Measurements from ENCODE around the gene BPI. TPM values are rescaled to one million over a fixed set of nuclear protein-coding genes. Genes with fewer than 3 reads are reported as not detected.
"Not testable (repeated sequence)": the region's sequence is repeated elsewhere in the genome, so short reads cannot be mapped to it uniquely, and the experiment has no call there.

Gene BPI
- total RNA-seq, 2 donors from 2014 or later, result not detected

DNA sequence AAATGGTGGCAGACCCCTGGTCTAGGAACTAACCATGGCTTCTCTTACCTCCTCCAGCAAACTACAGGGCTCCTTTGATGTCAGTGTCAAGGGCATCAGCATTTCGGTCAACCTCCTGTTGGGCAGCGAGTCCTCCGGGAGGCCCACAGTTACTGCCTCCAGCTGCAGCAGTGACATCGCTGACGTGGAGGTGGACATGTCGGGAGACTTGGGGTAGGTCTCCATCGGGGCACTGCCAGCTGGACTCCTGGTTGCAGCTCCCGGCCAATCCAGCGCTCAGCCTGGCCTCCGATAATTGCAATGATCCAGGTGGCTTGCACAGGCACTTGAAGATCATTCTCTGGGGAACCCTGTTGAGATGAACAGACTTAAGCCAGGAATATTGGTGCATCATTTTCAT is 50.3 kb downstream of the BPI start:
- Mint-ChIP-seq H3K36me3 (no peaks in the 10 kb centered on the region), H3K4me3 (no peak overlapping the region), H3K4me1 (ENCODE audit: low read depth in 2 of 2) (peaks cover 0 to 6% of the 10 kb centered on the region in 2 donors), H3K27me3 (no peaks in the 10 kb centered on the region), H3K27ac (no peak overlapping the region), H3K9me3 (no peaks in the 10 kb centered on the region)
- DNase-seq (ENCODE audit: low spot score) (peak; percentile 42), ATAC-seq (no peak)

DNA sequence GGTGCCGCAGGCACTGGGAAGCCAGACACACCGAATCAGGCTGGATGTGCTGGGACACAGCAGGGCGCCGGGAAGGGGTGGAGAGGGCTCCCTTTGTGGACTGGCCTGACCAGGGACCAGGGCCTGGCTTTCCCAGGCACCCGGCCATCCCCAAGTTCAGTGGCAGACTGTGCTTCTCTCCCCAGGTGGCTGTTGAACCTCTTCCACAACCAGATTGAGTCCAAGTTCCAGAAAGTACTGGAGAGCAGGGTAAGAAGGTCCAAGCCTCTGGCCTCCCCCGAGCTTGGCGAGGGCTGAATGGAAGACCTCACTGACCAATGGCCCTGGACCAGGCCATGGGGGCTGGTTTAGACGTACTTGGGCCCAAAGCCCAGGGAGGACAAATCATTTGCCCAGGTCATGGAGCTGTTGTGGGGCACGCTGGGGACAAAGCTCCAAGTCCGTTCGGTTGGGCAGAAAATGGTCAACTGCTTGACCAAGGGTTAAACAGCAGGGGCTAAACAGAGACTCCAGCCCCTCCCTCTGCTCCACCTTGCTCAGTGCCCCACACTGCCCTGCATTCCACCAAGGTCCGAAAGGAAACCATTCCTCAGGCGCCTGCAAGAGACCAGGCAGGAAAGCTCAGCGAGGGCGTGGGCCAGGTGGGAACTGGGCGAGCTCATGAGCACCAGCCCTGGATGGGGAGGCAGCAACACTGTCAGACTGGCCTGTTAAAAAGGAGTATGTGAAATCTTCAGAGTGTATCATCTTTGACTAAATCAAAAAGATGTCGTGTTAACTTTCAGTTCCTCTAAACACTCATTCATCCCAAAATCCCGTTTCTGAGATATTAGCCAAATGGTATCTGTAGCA is 51.4 kb downstream of the BPI start:
- Mint-ChIP-seq H3K36me3 (no peaks in the 10 kb centered on the region), H3K4me3 (no peak overlapping the region), H3K4me1 (ENCODE audit: low read depth in 2 of 2) (peaks cover 0 to 6% of the 10 kb centered on the region in 2 donors), H3K27me3 (no peaks in the 10 kb centered on the region), H3K9me3 (no peaks in the 10 kb centered on the region), H3K27ac (no peak overlapping the region)
- ATAC-seq, result no peak
- peak; percentile 39 for DNase-seq (ENCODE audit: low spot score)

DNA sequence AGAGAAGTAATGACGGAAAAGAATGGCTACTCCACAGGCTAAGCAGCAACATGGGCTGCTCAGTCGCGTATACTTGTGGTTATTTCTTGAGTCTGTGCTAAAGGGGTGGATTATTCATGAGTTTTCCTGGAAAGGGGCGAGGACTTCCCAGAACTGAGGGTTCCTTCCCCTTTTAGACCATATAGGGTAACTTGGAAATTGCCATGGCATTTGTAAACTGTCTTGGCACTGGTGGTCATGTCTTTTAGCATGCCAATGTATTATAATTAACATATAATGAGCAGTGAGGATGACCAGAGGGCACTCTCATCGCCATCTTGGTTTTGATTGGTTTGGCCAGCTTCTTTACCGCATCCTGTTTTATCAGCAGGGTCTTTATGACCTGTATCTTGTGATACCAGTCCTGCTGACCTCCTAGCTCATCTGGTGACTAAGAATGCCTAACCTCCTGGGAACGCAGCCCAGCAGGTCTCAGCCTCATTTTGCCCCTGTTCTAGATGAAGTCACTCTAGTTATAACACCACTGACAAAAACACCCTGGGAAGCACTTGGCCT is 53.8 kb downstream of the BPI start:
- no peak overlapping the region for H3K4me3 Mint-ChIP-seq
- no peaks in the 10 kb centered on the region for H3K27me3 Mint-ChIP-seq
- H3K36me3 Mint-ChIP-seq, result no peaks in the 10 kb centered on the region
- H3K4me1 Mint-ChIP-seq (ENCODE audit: low read depth in 2 of 2), result peaks cover 0 to 6% of the 10 kb centered on the region in 2 donors
- H3K9me3 Mint-ChIP-seq, result no peaks in the 10 kb centered on the region
- ATAC-seq, result no peak
- DNase-seq (ENCODE audit: low spot score), result peak; percentile 28
- H3K27ac Mint-ChIP-seq, result no peak overlapping the region

DNA sequence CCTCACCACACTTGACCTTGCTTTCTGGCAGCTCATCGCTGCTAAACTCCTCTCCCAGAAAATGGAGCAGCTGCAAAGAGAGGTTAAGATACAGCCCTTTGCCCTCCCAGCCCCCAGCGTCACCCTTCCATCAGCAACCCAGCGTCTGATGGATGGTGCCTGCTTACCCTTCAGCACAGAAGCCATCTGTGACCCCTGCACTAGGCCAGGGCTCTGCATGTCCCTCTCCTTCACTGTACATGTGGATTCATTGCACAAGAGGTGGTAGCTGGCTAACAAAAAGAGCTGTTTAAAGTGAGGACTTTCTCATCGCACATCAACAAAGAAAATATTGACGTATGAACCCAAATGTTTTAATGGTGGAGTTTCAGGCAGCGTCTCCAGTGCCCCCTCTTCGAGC is 54.6 kb downstream of the BPI start:
- H3K27me3 Mint-ChIP-seq, result no peaks in the 10 kb centered on the region
- no peak for ATAC-seq

DNA sequence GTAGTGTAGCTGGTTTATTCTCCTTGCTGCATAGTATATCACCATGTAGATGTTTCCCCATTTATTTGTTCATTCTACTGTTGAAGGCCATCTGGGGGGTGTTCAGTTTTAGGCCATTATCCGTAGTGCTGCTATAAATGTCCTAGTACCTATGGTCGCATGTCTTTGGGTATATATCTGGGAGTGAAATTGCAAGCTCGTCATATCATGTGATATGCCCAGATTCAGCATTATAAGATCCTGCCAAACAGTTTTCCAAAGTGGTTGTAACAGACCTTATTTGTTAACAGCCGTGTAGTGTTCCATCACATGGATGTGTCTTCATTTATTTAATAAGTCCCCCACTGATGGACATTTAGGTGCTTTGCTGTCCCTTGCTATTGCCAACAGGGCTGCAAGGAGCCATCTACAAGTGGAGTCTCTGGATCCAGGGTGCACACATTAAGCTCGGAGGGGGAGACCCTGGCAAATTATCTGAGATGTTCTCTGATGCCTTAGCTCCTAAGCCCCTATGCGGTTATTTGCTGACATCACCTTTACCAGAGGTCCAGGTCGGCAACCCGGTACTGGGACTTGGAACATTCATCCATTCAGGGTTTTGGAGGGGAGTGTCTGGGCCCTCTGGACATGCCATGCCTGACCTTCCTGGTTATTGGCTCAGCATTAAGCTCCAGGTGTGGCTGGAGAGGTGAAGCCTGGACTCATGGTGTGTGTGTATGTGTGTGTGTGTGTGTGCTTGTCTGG is 59.2 kb downstream of the BPI start:
- peaks cover 5 to 8% of the 10 kb centered on the region in 2 donors for H3K27me3 Mint-ChIP-seq
- H3K4me3 Mint-ChIP-seq, result no peak overlapping the region
- H3K4me1 Mint-ChIP-seq (ENCODE audit: low read depth in 2 of 2), result no peaks in the 10 kb centered on the region
- no peak overlapping the region for H3K27ac Mint-ChIP-seq
- no peaks in the 10 kb centered on the region for H3K9me3 Mint-ChIP-seq
- ATAC-seq (no peak), DNase-seq (ENCODE audit: low spot score) (peak; percentile 10)
- no peaks in the 10 kb centered on the region for H3K36me3 Mint-ChIP-seq

More for the DNA sequence above, 54.6 kb downstream of the BPI start:
- H3K4me3 Mint-ChIP-seq, result no peak overlapping the region
- H3K27ac Mint-ChIP-seq, result no peak overlapping the region
- H3K4me1 Mint-ChIP-seq (ENCODE audit: low read depth in 2 of 2), result peaks cover 0 to 6% of the 10 kb centered on the region in 2 donors
- peak; percentile 12 for DNase-seq (ENCODE audit: low spot score)
- no peaks in the 10 kb centered on the region for H3K36me3 Mint-ChIP-seq
- H3K9me3 Mint-ChIP-seq, result no peaks in the 10 kb centered on the region

DNA sequence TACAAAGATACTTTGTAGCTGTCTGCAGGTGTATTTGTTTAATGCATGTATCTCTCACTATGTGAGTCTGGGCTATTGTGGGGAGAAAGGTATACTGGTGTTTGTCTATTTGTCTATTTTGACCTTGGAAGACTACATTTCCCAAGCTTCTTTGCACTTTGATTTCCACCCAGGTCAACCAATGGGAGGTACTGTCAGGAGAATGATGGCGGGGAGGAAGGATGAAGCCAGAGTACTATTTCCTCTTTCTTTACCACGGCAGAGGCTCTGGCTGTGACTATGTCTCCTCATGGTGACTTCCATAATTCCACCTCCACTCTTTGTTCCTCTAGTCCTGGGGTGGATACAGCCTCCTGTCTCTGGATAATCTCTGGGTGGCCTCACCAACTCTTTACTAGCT is 65.4 kb downstream of the BPI start:
- H3K27ac Mint-ChIP-seq, result no peak overlapping the region
- H3K4me1 Mint-ChIP-seq (ENCODE audit: low read depth in 2 of 2), result no peaks in the 10 kb centered on the region
- H3K27me3 Mint-ChIP-seq, result peaks cover 20 to 25% of the 10 kb centered on the region in 2 donors
- H3K36me3 Mint-ChIP-seq, result no peaks in the 10 kb centered on the region
- H3K4me3 Mint-ChIP-seq, result no peak overlapping the region
- peak in 1 of 2 donors; percentile 51 for ATAC-seq
- H3K9me3 Mint-ChIP-seq, result no peaks in the 10 kb centered on the region
- DNase-seq (ENCODE audit: low spot score), result no peak

DNA sequence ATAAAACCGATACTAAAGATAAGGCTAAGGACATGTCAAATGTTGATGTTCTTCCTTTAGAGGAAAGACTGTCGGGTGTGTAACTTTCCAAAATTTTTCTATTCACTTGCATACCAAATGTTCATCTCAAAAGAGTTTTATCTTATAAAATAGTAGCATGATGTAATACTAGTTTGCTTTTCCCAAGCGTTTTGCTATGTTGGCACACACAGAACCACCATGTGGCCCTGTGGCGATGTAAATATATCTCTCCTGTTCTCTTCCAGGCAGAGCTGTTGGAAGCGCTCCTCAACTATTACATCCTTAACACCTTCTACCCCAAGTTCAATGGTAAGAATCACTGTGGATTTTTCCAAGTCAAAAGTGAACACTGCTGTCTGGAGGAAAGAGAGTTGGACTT is 68.8 kb downstream of the BPI start:
- Mint-ChIP-seq H3K9me3 (no peaks in the 10 kb centered on the region), H3K4me1 (ENCODE audit: low read depth in 2 of 2) (no peaks in the 10 kb centered on the region), H3K27ac (no peak overlapping the region), H3K27me3 (peaks cover 13 to 21% of the 10 kb centered on the region in 2 donors), H3K4me3 (no peak overlapping the region), H3K36me3 (no peaks in the 10 kb centered on the region)
- DNase-seq (ENCODE audit: low spot score), result no peak
- ATAC-seq, result no peak

DNA sequence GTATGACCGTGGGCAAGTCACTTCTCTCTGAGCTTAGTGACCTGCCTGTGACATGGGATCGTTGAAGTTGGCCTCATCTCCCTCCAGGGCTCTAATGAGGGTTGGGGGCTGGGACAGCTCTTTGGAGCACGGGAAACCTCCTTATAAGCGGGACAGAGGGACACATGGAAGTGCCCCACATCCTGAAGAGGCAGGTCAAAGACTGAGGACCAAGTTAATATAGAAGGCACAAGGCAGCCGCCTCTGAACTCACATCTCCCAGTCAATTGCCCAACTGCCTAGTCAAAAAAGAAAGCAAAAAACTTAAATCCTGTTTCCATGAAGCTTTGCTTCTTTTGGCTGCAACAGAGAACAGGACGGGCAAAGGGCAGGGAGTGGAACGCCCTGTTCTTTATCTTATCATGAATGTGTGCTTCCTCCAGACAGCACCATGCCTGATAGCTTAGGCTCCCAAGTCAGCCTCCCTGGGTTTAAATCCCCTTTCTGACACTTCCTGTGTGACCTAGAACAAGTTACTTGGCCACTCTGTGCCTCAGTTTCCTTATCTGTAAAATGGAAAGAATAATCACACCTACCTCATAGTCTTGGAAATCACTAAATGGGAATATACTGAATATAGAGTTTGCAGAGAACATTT is 69.4 kb downstream of the BPI start:
- H3K4me3 Mint-ChIP-seq, result no peak overlapping the region
- H3K27me3 Mint-ChIP-seq, result peaks cover 13 to 20% of the 10 kb centered on the region in 2 donors
- DNase-seq (ENCODE audit: low spot score) (no peak), ATAC-seq (no peak)
- no peaks in the 10 kb centered on the region for H3K4me1 Mint-ChIP-seq (ENCODE audit: low read depth in 2 of 2)
- H3K9me3 Mint-ChIP-seq, result no peaks in the 10 kb centered on the region
- H3K36me3 Mint-ChIP-seq, result no peaks in the 10 kb centered on the region
- no peak overlapping the region for H3K27ac Mint-ChIP-seq

DNA sequence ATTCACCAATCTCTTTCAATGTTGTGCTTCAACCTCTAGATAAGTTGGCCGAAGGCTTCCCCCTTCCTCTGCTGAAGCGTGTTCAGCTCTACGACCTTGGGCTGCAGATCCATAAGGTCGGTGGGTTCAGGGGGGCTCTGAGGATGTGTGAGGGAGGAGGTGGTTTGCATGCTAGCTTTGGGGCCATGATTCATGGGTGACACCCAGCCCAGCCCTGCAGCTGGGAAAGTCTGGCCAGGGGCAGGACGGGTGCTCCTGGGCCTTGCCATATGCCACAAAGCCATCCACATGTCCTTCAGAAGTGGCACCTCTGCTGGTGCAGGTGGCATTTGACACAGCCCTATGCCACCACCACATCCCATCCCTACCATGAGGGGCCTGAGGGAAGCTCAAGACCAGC is 69.9 kb downstream of the BPI start:
- no peak for DNase-seq (ENCODE audit: low spot score)
- Mint-ChIP-seq H3K27ac (no peak overlapping the region), H3K27me3 (peaks cover 13 to 19% of the 10 kb centered on the region in 2 donors), H3K36me3 (no peaks in the 10 kb centered on the region), H3K9me3 (no peaks in the 10 kb centered on the region), H3K4me3 (no peak overlapping the region), H3K4me1 (ENCODE audit: low read depth in 2 of 2) (no peaks in the 10 kb centered on the region)
- peak in 1 of 2 donors; percentile 33 for ATAC-seq

DNA sequence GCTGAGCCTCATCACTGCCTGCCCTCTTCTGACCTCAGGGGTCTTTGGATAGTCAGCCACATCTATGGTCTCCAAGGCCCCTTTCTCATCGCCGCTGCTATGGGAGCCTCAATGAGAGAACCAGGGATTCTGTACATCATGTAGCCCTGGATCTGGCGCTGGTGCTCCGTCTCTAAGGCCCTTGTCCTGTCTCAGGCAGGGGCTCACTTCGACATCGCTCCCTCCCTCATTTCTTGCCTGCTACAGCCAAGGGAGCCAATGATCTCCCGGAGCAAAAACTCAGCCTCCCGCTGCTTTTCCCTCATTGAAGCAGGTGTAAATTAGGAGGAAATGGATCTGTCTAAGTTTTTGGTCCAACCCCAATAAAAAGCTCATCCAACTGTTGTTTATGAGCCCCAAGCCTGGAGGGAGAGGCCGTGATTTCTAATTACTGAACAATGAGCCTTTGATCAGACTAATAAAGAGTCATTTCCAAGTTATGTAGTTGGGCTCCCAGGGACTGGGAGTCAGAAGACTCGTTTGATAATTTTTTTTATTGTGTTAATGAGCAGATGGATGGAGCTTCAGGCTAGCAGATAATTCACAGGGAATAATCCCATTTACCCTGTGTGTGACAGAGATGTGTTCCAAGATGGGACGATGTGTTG is 73.2 kb downstream of the BPI start:
- no peak for DNase-seq (ENCODE audit: low spot score)
- no peaks in the 10 kb centered on the region for H3K36me3 Mint-ChIP-seq
- no peak overlapping the region for H3K4me3 Mint-ChIP-seq
- no peak for ATAC-seq
- H3K27me3 Mint-ChIP-seq, result peaks cover 8 to 10% of the 10 kb centered on the region in 2 donors
- H3K4me1 Mint-ChIP-seq (ENCODE audit: low read depth in 2 of 2), result no peaks in the 10 kb centered on the region
- no peak overlapping the region for H3K27ac Mint-ChIP-seq
- H3K9me3 Mint-ChIP-seq, result no peaks in the 10 kb centered on the region

DNA sequence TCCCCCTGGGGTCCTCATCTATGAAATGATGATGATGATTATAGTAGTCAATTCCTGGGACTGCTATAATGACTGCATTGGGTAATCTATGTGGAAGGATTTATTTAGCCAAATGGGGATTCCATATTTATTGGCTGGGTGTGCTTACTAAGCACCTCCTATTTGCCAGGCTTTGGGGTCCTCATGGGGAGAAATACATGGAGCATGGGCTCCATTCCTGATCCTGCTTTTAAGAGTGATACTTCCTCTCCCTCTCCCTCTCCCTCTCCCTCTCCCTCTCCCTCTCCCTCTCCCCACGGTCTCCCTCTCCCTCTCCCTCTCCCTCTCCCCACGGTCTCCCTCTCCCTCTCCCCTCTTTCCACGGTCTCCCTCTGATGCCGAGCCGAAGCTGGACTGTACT is 73.9 kb downstream of the BPI start:
- not testable (repeated sequence) for H3K9me3 Mint-ChIP-seq; H3K4me3 Mint-ChIP-seq; DNase-seq (ENCODE audit: low spot score); H3K4me1 Mint-ChIP-seq (ENCODE audit: low read depth in 2 of 2); H3K36me3 Mint-ChIP-seq; H3K27ac Mint-ChIP-seq; ATAC-seq
- H3K27me3 Mint-ChIP-seq, result peaks cover 6 to 12% of the 10 kb centered on the region in 2 donors

DNA sequence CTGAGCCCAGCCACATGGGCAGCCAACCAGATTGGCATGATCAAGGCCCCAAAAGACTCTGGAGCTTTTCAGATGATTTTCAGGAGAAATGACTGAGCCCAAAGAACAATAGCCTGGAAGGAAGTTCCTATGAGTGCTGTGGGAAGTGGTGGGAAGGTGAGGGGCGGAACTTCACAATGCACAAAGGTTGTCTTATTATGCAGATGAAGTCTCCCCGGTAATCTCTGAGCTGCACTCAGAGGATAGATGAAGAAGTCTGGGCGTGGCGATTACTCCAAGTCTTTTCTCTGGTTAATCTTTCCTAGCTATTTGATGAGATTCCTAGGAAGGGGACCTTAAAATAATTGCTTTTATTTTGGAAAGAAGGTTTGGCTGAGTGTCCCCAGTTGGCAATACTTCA is 79.2 kb downstream of the BPI start:
- H3K4me3 Mint-ChIP-seq, result no peak overlapping the region
- DNase-seq (ENCODE audit: low spot score) (no peak), ATAC-seq (no peak)
- no peaks in the 10 kb centered on the region for H3K36me3 Mint-ChIP-seq
- H3K9me3 Mint-ChIP-seq, result no peaks in the 10 kb centered on the region
- no peaks in the 10 kb centered on the region for H3K4me1 Mint-ChIP-seq (ENCODE audit: low read depth in 2 of 2)
- H3K27ac Mint-ChIP-seq, result no peak overlapping the region
- H3K27me3 Mint-ChIP-seq, result peaks cover 23 to 38% of the 10 kb centered on the region in 2 donors

DNA sequence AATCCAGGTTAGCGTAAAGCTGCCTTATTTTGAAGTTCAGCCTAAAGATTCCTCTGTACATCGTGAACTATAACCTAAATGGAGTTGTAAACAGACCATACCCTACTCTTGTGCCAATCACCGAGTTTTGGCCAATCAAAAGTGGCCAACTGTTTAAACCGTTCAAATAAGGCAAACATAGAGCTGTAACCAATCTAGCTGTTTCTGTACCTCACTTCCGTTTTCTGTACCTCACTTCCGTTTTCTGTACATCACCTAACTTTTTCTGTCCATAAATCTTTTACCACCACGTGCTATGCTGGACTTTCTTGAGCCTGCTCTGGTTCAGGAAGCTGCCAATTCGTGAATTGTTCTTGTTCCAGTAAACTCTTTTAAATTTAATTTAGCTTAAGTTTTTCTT is 82.0 kb downstream of the BPI start:
- no peak for ATAC-seq
- Mint-ChIP-seq H3K9me3 (no peaks in the 10 kb centered on the region), H3K36me3 (no peaks in the 10 kb centered on the region), H3K4me3 (no peak overlapping the region), H3K4me1 (ENCODE audit: low read depth in 2 of 2) (no peaks in the 10 kb centered on the region), H3K27me3 (peaks cover 24 to 38% of the 10 kb centered on the region in 2 donors), H3K27ac (no peak overlapping the region)
- DNase-seq (ENCODE audit: low spot score), result no peak
